Endodermal cell (in vitro differentiated cells): ENCODE measurements around the gene OR8D1. TPM values are rescaled to one million over a fixed set of nuclear protein-coding genes. Genes with fewer than 3 reads are reported as not detected.

Experiments used
- DNase-seq: peaks from one replicate; pipeline ENCODE4 v3.0.0-alpha.2; 2017
- H3K27ac ChIP-seq: 2 replicates; pipeline ENCODE4 v1.5.1; 2013; ENCODE audit warnings: mild to moderate bottlenecking, low read depth, low read length, moderate library complexity
- H3K27me3 ChIP-seq: 2 replicates; pipeline ENCODE4 v1.6.1; 2013; ENCODE audit warnings: mild to moderate bottlenecking, low read length, moderate library complexity; ENCODE audit not compliant: insufficient read depth, control insufficient read depth, poor library complexity, severe bottlenecking
- H3K36me3 ChIP-seq: 2 replicates; pipeline ENCODE4 v1.7.0; 2013; ENCODE audit warnings: mild to moderate bottlenecking, low read length, moderate library complexity; ENCODE audit not compliant: control insufficient read depth, insufficient read depth
- H3K4me1 ChIP-seq: one replicate; pipeline ENCODE4 v1.7.0; 2013; ENCODE audit warnings: low read length; ENCODE audit not compliant: control insufficient read depth, insufficient read depth
- H3K4me3 ChIP-seq: 2 replicates; pipeline ENCODE4 v1.5.1; 2013; ENCODE audit warnings: mild to moderate bottlenecking, low read length, moderate library complexity
- H3K9ac ChIP-seq: 2 replicates; pipeline ENCODE4 v1.6.1; 2013; ENCODE audit warnings: mild to moderate bottlenecking, low read length, moderate library complexity; ENCODE audit not compliant: poor library complexity, severe bottlenecking; ENCODE audit errors: extremely low read depth
- H3K9me3 ChIP-seq: 2 replicates; pipeline ENCODE4 v1.6.1; 2013; ENCODE audit warnings: mild to moderate bottlenecking, low read length, moderate library complexity; ENCODE audit not compliant: control insufficient read depth
- H3K27ac Mint-ChIP-seq: 2 replicates; pipeline ENCODE4 v1.8.0; 2020; ENCODE audit warnings: mixed read lengths
- H3K27me3 Mint-ChIP-seq: 2 replicates; pipeline ENCODE4 v1.8.0; 2021; ENCODE audit warnings: mild to moderate bottlenecking, mixed read lengths; ENCODE audit not compliant: insufficient read depth
- H3K36me3 Mint-ChIP-seq: 2 replicates; pipeline ENCODE4 v1.8.0; 2020; ENCODE audit warnings: low read depth, mixed read lengths
- H3K4me1 Mint-ChIP-seq: 2 replicates; pipeline ENCODE4 v1.8.0; 2020; ENCODE audit warnings: mixed read lengths
- H3K4me3 Mint-ChIP-seq: 2 replicates; pipeline ENCODE4 v1.8.0; 2020; ENCODE audit warnings: mild to moderate bottlenecking, moderate library complexity, mixed read lengths
- H3K9me3 Mint-ChIP-seq: 2 replicates; pipeline ENCODE4 v1.8.0; 2020; ENCODE audit warnings: mild to moderate bottlenecking, mixed read lengths
- CTCF ChIP-seq: fragments of 200-600 bp; sonication (generic); conservative IDR thresholded peaks from 2 replicates; pipeline ENCODE4 v1.5.0; 2021; ENCODE audit warnings: antibody characterized with exemption, mild to moderate bottlenecking
- WGBS, 2 experiments: methylation state at CpG; one replicate each; pipeline versions ENCODE4 v1.1.5 to v1.1.7; 2013; ENCODE audit warnings: missing lambda C conversion rate in 2 of 2, mixed read lengths in 1 of 2; ENCODE audit not compliant: insufficient coverage in 1 of 2, insufficient read length in 1 of 2; 5-methylcytosine and 5-hydroxymethylcytosine counted together
- long read RNA-seq, 4 experiments: library from polyadenylated mRNA in 2 of 4; library from RNA in 1 of 4; library from capped mRNA in 1 of 4; stranded (forward) in 3 of 4; unstranded in 1 of 4; transcript quantifications; one replicate each; pipeline ENCODE4 v2.0.0, GENCODE V29; 2020 to 2021; ENCODE audit warnings: inconsistent platforms in 1 of 4
- polyA plus RNA-seq, 2 experiments: library from polyadenylated mRNA; stranded (reverse); fragments of 50-300 nt; gene quantifications; one replicate each; pipeline ENCODE4 v1.2.3, GENCODE V29; 2013
- total RNA-seq, 2 donors: library from RNA; stranded (reverse); fragmentation: NEBNext Ultra II Directional in 1 of 2; extraction: Animal tissue kit (Norgen Biotek cat#: 25700) in 1 of 2; gene quantifications; 2 replicates in 1 of 2; 3 replicates in 1 of 2; pipeline ENCODE4 v1.2.1, GENCODE V29; 2021

Gene OR8D1
- total RNA-seq, result not detected
- not detected for polyA plus RNA-seq (2013, experiment 1 of 2)
- not detected for polyA plus RNA-seq (2013, experiment 2 of 2)
- long read RNA-seq, experiment 1, result 0 reads
- long read RNA-seq, experiment 2, result 0 reads
- long read RNA-seq, experiment 3, result 0 reads
- long read RNA-seq, experiment 4, result 0 reads

GRCh38 chr11:124313849-124314248 is at the start of gene OR8D1:
Gene OR8D1 (minus strand): TSS chr11:124313949. CDS start chr11:124310766, 3,183 bp downstream.
- WGBS, 2 experiments, result 89 to 100% methylated on average over 1 to 2 of the region's 2 CpGs
- H3K27ac Mint-ChIP-seq, result no peak within 1 kb of the TSS

DNA sequence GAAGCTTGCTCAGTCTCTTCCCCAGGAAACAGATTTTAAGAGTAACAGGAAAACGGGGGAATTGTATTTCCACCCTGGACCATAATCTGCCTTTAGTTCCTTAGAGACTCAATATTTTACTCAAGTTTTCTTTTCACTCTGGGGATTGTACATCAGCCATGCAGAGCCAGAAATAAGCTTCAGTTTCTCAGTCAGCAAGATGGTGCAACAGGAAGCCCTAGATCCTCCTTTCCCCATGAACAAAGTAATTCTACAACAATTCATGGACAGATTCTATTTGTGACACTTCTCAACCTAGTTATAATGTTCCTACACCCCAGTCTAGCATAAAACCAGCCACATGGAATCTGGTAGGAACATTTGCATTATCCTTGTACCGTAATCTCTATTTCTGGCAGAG is 45.8 kb upstream of the OR8D1 start:
- 74 to 92% methylated on average over 2 of the region's 2 CpGs for WGBS, 2 experiments
- Mint-ChIP-seq H3K27ac (no peak overlapping the region), H3K4me1 (no peaks in the 10 kb centered on the region), H3K36me3 (no peaks in the 10 kb centered on the region), H3K9me3 (peaks cover 2% of the 10 kb centered on the region), H3K4me3 (no peak overlapping the region), H3K27me3 (peaks cover 3% of the 10 kb centered on the region)
- Histone ChIP-seq H3K9me3 (no peaks in the 10 kb centered on the region), H3K9ac (no peak overlapping the region), H3K27me3 (no peaks in the 10 kb centered on the region), H3K27ac (no peak overlapping the region), H3K36me3 (no peaks in the 10 kb centered on the region), H3K4me1 (no peaks in the 10 kb centered on the region), H3K4me3 (no peak overlapping the region)
- no peak for DNase-seq
- TF ChIP-seq CTCF, result no peak

More at GRCh38 chr11:124313849-124314248, at the start of gene OR8D1:
- H3K9me3 ChIP-seq, result no peaks in the 10 kb centered on the region
- no peak within 1 kb of the TSS for H3K9ac ChIP-seq
- no peak for TF ChIP-seq CTCF
- no peaks in the 10 kb centered on the region for H3K36me3 Mint-ChIP-seq
- no peaks in the 10 kb centered on the region for H3K4me1 Mint-ChIP-seq
- H3K4me1 ChIP-seq, result no peaks in the 10 kb centered on the region
- H3K4me3 ChIP-seq, result no peak within 1 kb of the TSS
- no peak within 1 kb of the TSS for H3K4me3 Mint-ChIP-seq
- no peaks in the 10 kb centered on the region for H3K27me3 ChIP-seq
- H3K27ac ChIP-seq, result no peak within 1 kb of the TSS
- no peak for DNase-seq
- H3K36me3 ChIP-seq, result no peaks in the 10 kb centered on the region
- no peaks in the 10 kb centered on the region for H3K9me3 Mint-ChIP-seq
- peaks cover 17% of the 10 kb centered on the region for H3K27me3 Mint-ChIP-seq

DNA sequence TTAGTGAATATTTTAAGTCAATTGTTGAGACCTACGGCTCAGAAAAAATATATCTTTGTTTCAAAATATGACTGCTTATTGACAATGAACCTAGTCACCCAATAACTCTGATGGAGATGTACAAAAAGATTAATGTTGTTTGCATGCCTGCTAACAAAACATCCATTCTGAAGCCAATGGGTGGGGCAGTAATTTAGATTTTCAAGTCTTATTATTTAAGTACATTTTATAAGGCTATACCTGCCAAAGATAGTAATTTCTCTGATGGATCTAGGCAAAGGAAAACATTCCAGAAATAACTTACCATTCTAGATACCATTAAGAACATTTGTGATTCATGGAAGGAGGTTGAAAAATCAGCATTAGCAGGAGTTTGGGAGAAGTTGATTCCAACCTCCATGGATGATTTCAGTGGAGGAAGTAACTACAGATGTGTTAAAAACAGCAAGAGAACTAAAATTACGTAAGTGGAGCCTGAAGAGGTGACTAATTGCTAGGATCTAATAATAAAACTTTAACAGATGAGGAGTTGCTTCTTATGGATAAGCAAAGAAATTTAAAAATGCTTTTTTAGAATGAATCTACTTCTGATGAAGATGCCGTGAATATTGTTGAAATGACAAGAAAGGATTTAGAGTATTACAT is 32.7 kb upstream of the OR8D1 start:
- H3K4me1 Mint-ChIP-seq, result no peaks in the 10 kb centered on the region
- H3K4me3 Mint-ChIP-seq, result no peak overlapping the region
- H3K27ac ChIP-seq, result no peak overlapping the region
- H3K36me3 Mint-ChIP-seq, result no peaks in the 10 kb centered on the region
- H3K9me3 ChIP-seq, result peaks cover 5% of the 10 kb centered on the region
- H3K27me3 Mint-ChIP-seq, result no peaks in the 10 kb centered on the region
- H3K27me3 ChIP-seq, result no peaks in the 10 kb centered on the region
- no peak overlapping the region for H3K4me3 ChIP-seq
- no peak overlapping the region for H3K27ac Mint-ChIP-seq
- no peaks in the 10 kb centered on the region for H3K36me3 ChIP-seq
- 82 to 85% methylated on average over 3 of the region's 3 CpGs for WGBS, 2 experiments
- peaks cover 2% of the 10 kb centered on the region for H3K9me3 Mint-ChIP-seq
- no peak for TF ChIP-seq CTCF
- no peak for DNase-seq
- H3K9ac ChIP-seq, result no peak overlapping the region
- H3K4me1 ChIP-seq, result no peaks in the 10 kb centered on the region
